T-cell (primary cell): Measurements from ENCODE around the gene DHRS12. TPM values are rescaled to one million over a fixed set of nuclear protein-coding genes. Genes with fewer than 3 reads are reported as not detected.

Experiments
- ATAC-seq, 4 experiments: fragments of 200-7000 bp in 3 of 4; fragments of 150-1000 bp in 1 of 4; cut with Tn5 transposase; replicated peaks in 1 of 4; 1 replicate in 3 of 4; 2 replicates in 1 of 4; pipeline ENCODE4 v1.10.0; 2021; ENCODE audit warnings: moderate library complexity in 3 of 4, mild to moderate bottlenecking in 2 of 4, moderate number of reproducible peaks in 1 of 4
- CTCF ChIA-PET, 2 donors: fragments of 300-600 bp; sonication (Branson Sonifier 250); formaldehyde crosslinking; loops; one replicate each; lab custom pipeline; 2022; ENCODE audit warnings: antibody characterized with exemption in 2 of 2; lab: Charles Lee
- POLR2A ChIA-PET, 2 donors: fragments of 300-600 bp; sonication (Branson Sonifier 250); formaldehyde crosslinking; loops; one replicate each; lab custom pipeline; 2022; ENCODE audit warnings: antibody characterized with exemption in 2 of 2; lab: Charles Lee
- DNase-seq, 35 experiments: peaks; one replicate each; pipeline versions ENCODE4 v3.0.0 to v3.0.0-alpha.2; 2013 to 2023
- H3K27ac ChIP-seq: one replicate; pipeline ENCODE4 v1.5.1; 2013; ENCODE audit warnings: low read length
- H3K27me3 ChIP-seq, 2 experiments: replicated peaks in 1 of 2; 1 replicate in 1 of 2; 2 replicates in 1 of 2; pipeline versions ENCODE4 v1.6.1 to v1.7.0; 2013; ENCODE audit warnings: low read length in 1 of 2, mixed read lengths in 1 of 2; ENCODE audit not compliant: control insufficient read depth in 2 of 2, insufficient read depth in 2 of 2; ENCODE audit errors: extremely low read depth in 1 of 2
- H3K36me3 ChIP-seq, 2 donors: 1 replicate in 1 of 2; 2 replicates in 1 of 2; pipeline versions ENCODE4 v1.6.1 to v1.7.0; 2013; ENCODE audit warnings: low read length in 1 of 2; ENCODE audit not compliant: control insufficient read depth in 2 of 2, insufficient read depth in 1 of 2; ENCODE audit errors: extremely low read depth in 1 of 2
- H3K4me1 ChIP-seq, 2 experiments: 1 replicate in 1 of 2; 2 replicates in 1 of 2; pipeline versions ENCODE4 v1.6.1 to v1.7.0; 2013; ENCODE audit warnings: low read length in 2 of 2, mixed read lengths in 1 of 2; ENCODE audit not compliant: insufficient read depth in 2 of 2, control insufficient read depth in 1 of 2; ENCODE audit errors: extremely low read depth in 1 of 2
- H3K4me3 ChIP-seq, 2 donors: 1 replicate in 1 of 2; 2 replicates in 1 of 2; pipeline versions ENCODE4 v1.5.1 to v1.7.0; 2013; ENCODE audit warnings: mild to moderate bottlenecking in 2 of 2, low read length in 1 of 2, moderate library complexity in 1 of 2; ENCODE audit not compliant: control insufficient read depth in 1 of 2; ENCODE audit errors: extremely low read depth in 1 of 2
- H3K9me3 ChIP-seq: 2 replicates; pipeline ENCODE4 v1.7.0; 2013
- H3K27ac Mint-ChIP-seq, 2 donors: one replicate each; pipeline ENCODE4 v1.8.0; 2020 to 2021; ENCODE audit warnings: mild to moderate bottlenecking in 2 of 2, mixed read lengths in 2 of 2
- H3K27me3 Mint-ChIP-seq, 2 donors: one replicate each; pipeline ENCODE4 v1.8.0; 2021 to 2022; ENCODE audit warnings: mixed read lengths in 2 of 2
- H3K36me3 Mint-ChIP-seq: one replicate; pipeline ENCODE4 v1.8.0; 2021; ENCODE audit warnings: mixed read lengths
- H3K4me1 Mint-ChIP-seq, 3 donors: one replicate each; pipeline ENCODE4 v1.8.0; 2020 to 2022; ENCODE audit warnings: mixed read lengths in 3 of 3, mild to moderate bottlenecking in 1 of 3
- H3K4me3 Mint-ChIP-seq, 3 donors: one replicate each; pipeline ENCODE4 v1.8.0; 2020 to 2022; ENCODE audit warnings: mild to moderate bottlenecking in 3 of 3, mixed read lengths in 3 of 3, moderate library complexity in 3 of 3
- H3K9me3 Mint-ChIP-seq, 3 donors: one replicate each; pipeline ENCODE4 v1.8.0; 2020 to 2022; ENCODE audit warnings: mixed read lengths in 3 of 3
- WGBS: methylation state at CpG from one replicate; pipeline ENCODE4 v1.1.5; 2013; ENCODE audit warnings: missing lambda C conversion rate; ENCODE audit not compliant: insufficient coverage; 5-methylcytosine and 5-hydroxymethylcytosine counted together
- total RNA-seq, 35 experiments: library from RNA in 6 of 35; stranded (reverse) in 6 of 35; fragments of 120-200 nt in 1 of 35; gene quantifications; one replicate each; pipeline versions ENCODE4 v1.2.1 to v1.2.4 and lab custom pipeline; 2013 to 2026

Gene DHRS12
- total RNA-seq, 5 donors from 2014 or later (not counting 1 experiment from before 2014, with no cell fraction given), result 18.1 to 27.8 (median 21.7) TPM

- DNase-seq (peak in 23 of 35 experiments; percentile 6 to 67 (median 40)), ATAC-seq (peak; percentile 70 to 83 (median 81))
- Histone ChIP-seq H3K27ac (no peak within 1 kb of the TSS), H3K9me3 (no peaks in the 10 kb centered on the region), H3K27me3 (peaks cover 0 to 10% of the 10 kb centered on the region in 2 experiments), H3K36me3 (no peaks in the 10 kb centered on the region), H3K4me3 (peak within 1 kb of the TSS in 1 of 2 donors; percentile 29), H3K4me1 (peaks cover 0 to 6% of the 10 kb centered on the region in 2 experiments)
- ChIA-PET POLR2A (no interaction called here), CTCF (interaction anchor here (0.7 to 1.3 kb wide), 4 partner anchors 13 to 29 kb away, joined by 3 to 4 read pairs (median 3); no protein-coding TSS in a partner anchor)
- Mint-ChIP-seq H3K4me1 (peaks cover 8 to 12% (median 9%) of the 10 kb centered on the region in 3 donors), H3K27me3 (peaks cover 0 to 9% of the 10 kb centered on the region in 2 donors), H3K36me3 (no peaks in the 10 kb centered on the region), H3K4me3 (peak within 1 kb of the TSS in 2 of 3 donors; percentile 17 to 42), H3K27ac (no peak within 1 kb of the TSS), H3K9me3 (no peaks in the 10 kb centered on the region)
- 43% methylated on average over 13 of the region's 20 CpGs for WGBS
These were observed 41.1 kb upstream of the DHRS12 start, which contains the start of gene TMEM272 for GRCh38 chr13:51844862-51845573. TSS of gene TMEM272 (minus strand) at chr13:51845177. CDS start at chr13:51838530, 6,647 bp downstream.

GRCh38 chr13:51843529-51843928, 39.6 kb upstream of the DHRS12 start:
- H3K9me3 ChIP-seq, result no peaks in the 10 kb centered on the region
- no peaks in the 10 kb centered on the region for H3K9me3 Mint-ChIP-seq
- no peak overlapping the region for H3K27ac Mint-ChIP-seq
- H3K4me1 Mint-ChIP-seq, result peaks cover 8 to 12% (median 9%) of the 10 kb centered on the region in 3 donors
- ChIA-PET CTCF (no interaction called here), POLR2A (no interaction called here)
- WGBS, result no CpG with 5 or more reads among the region's 3 CpGs
- no peak for DNase-seq
- H3K4me1 ChIP-seq, result peaks cover 0 to 6% of the 10 kb centered on the region in 2 experiments
- peaks cover 0 to 16% of the 10 kb centered on the region in 2 experiments for H3K27me3 ChIP-seq
- no peak overlapping the region for H3K4me3 Mint-ChIP-seq
- ATAC-seq, result no peak
- H3K36me3 Mint-ChIP-seq, result no peaks in the 10 kb centered on the region
- H3K36me3 ChIP-seq, result no peaks in the 10 kb centered on the region
- no peak overlapping the region for H3K4me3 ChIP-seq
- H3K27ac ChIP-seq, result no peak overlapping the region
- H3K27me3 Mint-ChIP-seq, result peaks cover 0 to 9% of the 10 kb centered on the region in 2 donors

DNA sequence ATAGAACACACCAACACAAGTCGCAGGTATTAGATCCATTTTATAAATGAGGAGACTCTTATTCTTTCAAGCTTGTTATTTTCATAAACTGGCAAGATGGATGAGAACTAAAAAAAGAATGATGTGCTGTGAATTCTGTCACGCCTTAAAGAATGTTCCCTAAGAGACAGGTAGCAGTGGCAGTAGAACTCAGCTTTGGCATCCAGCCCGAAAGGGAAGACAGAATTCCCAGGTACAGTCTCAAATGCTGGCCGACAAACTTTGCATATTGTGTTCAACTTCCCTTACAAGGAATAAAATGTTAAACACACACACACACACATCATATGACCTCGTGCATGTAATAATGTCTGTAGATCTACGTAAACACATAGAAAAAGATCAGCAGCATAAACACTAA, 37.8 kb upstream of the DHRS12 start:
- Histone ChIP-seq H3K27ac (no peak overlapping the region), H3K9me3 (no peaks in the 10 kb centered on the region), H3K27me3 (peaks cover 0 to 18% of the 10 kb centered on the region in 2 experiments), H3K4me1 (peaks cover 0 to 6% of the 10 kb centered on the region in 2 experiments), H3K36me3 (no peaks in the 10 kb centered on the region), H3K4me3 (no peak overlapping the region)
- ATAC-seq, result no peak
- H3K4me1 Mint-ChIP-seq, result peaks cover 8 to 20% (median 12%) of the 10 kb centered on the region in 3 donors
- no peak for DNase-seq
- H3K4me3 Mint-ChIP-seq, result no peak overlapping the region
- CTCF ChIA-PET, result no interaction called here
- 100% methylated on average over 2 of the region's 6 CpGs for WGBS
- H3K36me3 Mint-ChIP-seq, result no peaks in the 10 kb centered on the region
- no peaks in the 10 kb centered on the region for H3K9me3 Mint-ChIP-seq
- no peak overlapping the region for H3K27ac Mint-ChIP-seq
- H3K27me3 Mint-ChIP-seq, result peaks cover 0 to 9% of the 10 kb centered on the region in 2 donors
- POLR2A ChIA-PET, result interaction anchor here in 1 of 2 donors (0.5 kb wide), 1 partner anchor 1969 kb away, joined by 3 read pairs; no protein-coding TSS in a partner anchor

DNA sequence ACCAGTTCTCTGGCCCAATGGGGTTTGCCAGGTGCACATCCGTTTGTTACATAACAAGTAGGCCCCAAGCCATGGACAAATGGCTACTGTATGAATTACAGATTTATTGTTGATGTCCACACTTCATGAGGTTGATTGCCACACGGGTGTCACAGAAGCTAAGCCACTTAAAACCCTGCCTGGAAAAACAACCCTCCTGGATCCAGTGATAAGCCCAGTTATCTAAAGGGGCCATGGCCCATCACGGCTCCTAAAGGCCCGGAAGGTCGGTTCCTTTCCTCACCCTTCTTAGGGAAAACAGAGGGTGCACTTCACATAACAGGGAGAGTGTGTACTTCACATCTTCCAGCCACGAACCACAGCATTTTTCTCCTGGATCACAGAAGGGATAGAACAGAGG, 37.0 kb upstream of the DHRS12 start:
- H3K4me3 Mint-ChIP-seq, result no peak overlapping the region
- H3K27me3 ChIP-seq, result peaks cover 0 to 18% of the 10 kb centered on the region in 2 experiments
- DNase-seq (no peak), ATAC-seq (no peak)
- CTCF ChIA-PET, result no interaction called here
- peaks cover 8 to 21% (median 15%) of the 10 kb centered on the region in 3 donors for H3K4me1 Mint-ChIP-seq
- H3K36me3 Mint-ChIP-seq, result no peaks in the 10 kb centered on the region
- peaks cover 0 to 9% of the 10 kb centered on the region in 2 donors for H3K27me3 Mint-ChIP-seq
- no peaks in the 10 kb centered on the region for H3K36me3 ChIP-seq
- H3K9me3 ChIP-seq, result no peaks in the 10 kb centered on the region
- no peak overlapping the region for H3K27ac ChIP-seq
- POLR2A ChIA-PET, result no interaction called here
- H3K4me3 ChIP-seq, result no peak overlapping the region
- H3K9me3 Mint-ChIP-seq, result no peaks in the 10 kb centered on the region
- peaks cover 0 to 6% of the 10 kb centered on the region in 2 experiments for H3K4me1 ChIP-seq
- 100% methylated on average over 1 of the region's 6 CpGs for WGBS
- no peak overlapping the region for H3K27ac Mint-ChIP-seq

- Mint-ChIP-seq H3K27ac (no peak overlapping the region), H3K4me3 (no peak overlapping the region), H3K4me1 (peaks cover 4 to 16% (median 10%) of the 10 kb centered on the region in 3 donors), H3K9me3 (no peaks in the 10 kb centered on the region), H3K27me3 (peaks cover 0 to 6% of the 10 kb centered on the region in 2 donors), H3K36me3 (no peaks in the 10 kb centered on the region)
- no peaks in the 10 kb centered on the region for H3K36me3 ChIP-seq
- no peaks in the 10 kb centered on the region for H3K9me3 ChIP-seq
- no peak for DNase-seq
- H3K4me3 ChIP-seq, result no peak overlapping the region
- 89% methylated on average over 7 of the region's 10 CpGs for WGBS
- H3K27ac ChIP-seq, result no peak overlapping the region
- H3K27me3 ChIP-seq, result peaks cover 0 to 14% of the 10 kb centered on the region in 2 experiments
- peaks cover 0 to 2% of the 10 kb centered on the region in 2 experiments for H3K4me1 ChIP-seq
- ATAC-seq, result no peak
- CTCF ChIA-PET, result no interaction called here
- POLR2A ChIA-PET, result no interaction called here
These were observed 36.0 kb upstream of the DHRS12 start for GRCh38 chr13:51839711-51840540.

GRCh38 chr13:51838240-51838846, 34.4 kb upstream of the DHRS12 start:
- ChIA-PET CTCF (no interaction called here), POLR2A (no interaction called here)
- Mint-ChIP-seq H3K36me3 (no peaks in the 10 kb centered on the region), H3K4me1 (peaks cover 0 to 9% (median 6%) of the 10 kb centered on the region in 3 donors), H3K27ac (peak overlapping the region in 1 of 2 donors; percentile 11), H3K27me3 (no peaks in the 10 kb centered on the region), H3K9me3 (no peaks in the 10 kb centered on the region), H3K4me3 (no peak overlapping the region)
- ATAC-seq, result no peak
- DNase-seq, result no peak
- Histone ChIP-seq H3K4me1 (peaks cover 0 to 6% of the 10 kb centered on the region in 2 experiments), H3K9me3 (no peaks in the 10 kb centered on the region), H3K27ac (no peak overlapping the region), H3K4me3 (no peak overlapping the region), H3K36me3 (no peaks in the 10 kb centered on the region), H3K27me3 (peaks cover 0 to 12% of the 10 kb centered on the region in 2 experiments)
- WGBS, result 55% methylated on average over 1 of the region's 8 CpGs
